GM18508 (cell line): ENCODE results near the gene PLCG1.
"Not testable (repeated sequence)": the region's sequence is repeated elsewhere in the genome, so short reads cannot be mapped to it uniquely, and the experiment has no call there.

Experiments
- ATAC-seq: cut with Tn5 transposase; IDR thresholded peaks from one replicate; pipeline ENCODE4 v1.9.1; 2021; ENCODE audit warnings: moderate number of reproducible peaks; ENCODE audit not compliant: insufficient read depth, unreplicated experiment

Gene PLCG1

GRCh38 chr20:41136680-41137613 lies at the start of gene PLCG1:
Gene PLCG1 (plus strand): TSS chr20:41137543. CDS start chr20:41137642, 99 bp downstream.
- no peak for ATAC-seq

GRCh38 chr20:41087777-41088176 lies 49.6 kb upstream of the PLCG1 start:
- no peak for ATAC-seq

DNA sequence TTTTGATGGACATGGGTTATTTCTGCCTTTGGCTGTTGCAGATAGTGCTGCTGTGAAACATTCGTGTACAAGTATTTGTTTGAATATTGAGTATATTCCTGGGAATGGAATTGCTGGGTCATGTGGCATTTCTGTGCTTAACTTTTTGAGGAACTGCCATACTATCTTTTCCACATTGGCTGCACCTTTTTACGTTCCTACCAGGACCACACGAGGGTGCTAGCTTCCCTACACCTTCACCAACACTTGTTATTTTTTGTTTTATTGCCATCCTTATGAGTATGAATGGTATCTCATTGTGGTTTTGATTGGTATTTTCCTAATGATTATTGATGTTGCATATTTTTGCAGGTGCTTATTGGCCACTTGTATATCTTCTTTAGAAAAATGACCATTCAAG lies 47.8 kb upstream of the PLCG1 start:
- ATAC-seq, result no peak

GRCh38 chr20:41091927-41092326 lies 45.4 kb upstream of the PLCG1 start:
- ATAC-seq, result no peak

GRCh38 chr20:41094353-41095055 lies 42.8 kb upstream of the PLCG1 start:
- no peak for ATAC-seq

DNA sequence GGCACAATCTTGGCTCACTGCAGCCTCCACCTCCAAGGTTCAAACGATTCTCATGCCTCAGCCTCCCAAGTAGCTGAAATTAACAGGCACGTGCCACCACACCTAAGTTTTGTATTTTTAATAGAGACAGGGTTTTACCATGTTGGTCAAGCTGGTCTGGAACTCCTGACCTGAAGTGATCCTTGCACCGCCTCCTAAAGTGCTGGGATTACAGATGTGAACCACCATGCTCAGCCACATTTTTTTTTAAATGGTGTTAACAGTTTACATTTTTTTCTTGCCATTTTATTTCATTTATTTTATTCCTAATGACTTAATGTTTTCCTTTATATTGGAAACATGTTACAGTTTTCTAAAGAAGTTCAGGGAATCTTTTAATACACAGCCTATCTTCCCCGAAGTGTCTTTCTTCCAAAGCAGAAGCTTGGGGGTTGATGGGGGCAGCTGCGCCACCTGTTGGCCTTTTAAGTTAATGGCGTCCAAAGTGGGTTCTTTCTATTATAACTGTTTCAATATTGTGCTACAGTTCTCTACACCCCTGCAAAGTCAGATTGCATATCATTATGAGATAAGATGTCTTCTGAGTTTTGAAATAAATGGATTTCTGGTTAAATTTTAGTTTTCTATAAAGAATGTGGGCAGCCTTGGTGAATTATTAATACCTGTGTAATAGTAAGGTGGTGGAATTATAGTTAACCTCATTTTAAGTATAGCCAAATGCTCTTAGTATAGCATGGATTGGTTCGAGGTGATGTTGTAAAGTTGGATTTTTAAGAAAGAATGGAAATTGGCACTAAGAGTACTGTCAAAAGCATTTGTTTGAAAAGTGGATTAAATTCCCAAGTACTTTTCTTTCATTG lies 42.0 kb upstream of the PLCG1 start:
- no peak for ATAC-seq

DNA sequence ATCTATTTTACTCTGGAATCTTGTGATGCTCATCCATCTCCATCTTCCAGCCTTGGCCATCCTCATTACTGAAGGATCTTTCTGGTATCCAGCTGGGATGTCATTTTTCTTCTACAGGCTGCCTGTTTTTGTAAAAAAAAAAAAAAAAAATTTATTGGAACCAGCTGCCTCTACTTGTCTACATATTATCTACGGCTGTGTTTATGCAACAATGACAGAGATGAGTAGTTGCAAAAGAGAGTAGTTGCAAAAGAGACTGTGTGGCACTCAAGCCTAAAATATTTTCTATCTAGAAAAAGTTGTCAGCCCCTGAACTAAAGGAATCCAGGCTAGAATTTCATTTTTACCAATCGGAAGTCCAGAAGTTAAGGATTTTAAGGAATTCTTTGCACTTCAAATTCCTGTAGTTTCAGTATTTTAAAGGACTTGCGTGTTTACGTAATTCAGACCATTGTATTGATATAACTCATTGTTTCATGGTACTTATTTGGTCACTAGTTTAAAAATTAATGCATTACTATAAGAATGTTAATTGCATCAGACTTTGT lies 38.6 kb upstream of the PLCG1 start:
- ATAC-seq, result no peak

GRCh38 chr20:41100001-41100480 lies 37.3 kb upstream of the PLCG1 start:
- ATAC-seq, result no peak

GRCh38 chr20:41101660-41102059 lies 35.7 kb upstream of the PLCG1 start:
- no peak for ATAC-seq

- ATAC-seq, result no peak
Observed at GRCh38 chr20:41108531-41108930, 28.8 kb upstream of the PLCG1 start.

GRCh38 chr20:41110012-41110411 lies 27.3 kb upstream of the PLCG1 start:
- ATAC-seq, result no peak

GRCh38 chr20:41110930-41111577 lies 26.3 kb upstream of the PLCG1 start:
- no peak for ATAC-seq

DNA sequence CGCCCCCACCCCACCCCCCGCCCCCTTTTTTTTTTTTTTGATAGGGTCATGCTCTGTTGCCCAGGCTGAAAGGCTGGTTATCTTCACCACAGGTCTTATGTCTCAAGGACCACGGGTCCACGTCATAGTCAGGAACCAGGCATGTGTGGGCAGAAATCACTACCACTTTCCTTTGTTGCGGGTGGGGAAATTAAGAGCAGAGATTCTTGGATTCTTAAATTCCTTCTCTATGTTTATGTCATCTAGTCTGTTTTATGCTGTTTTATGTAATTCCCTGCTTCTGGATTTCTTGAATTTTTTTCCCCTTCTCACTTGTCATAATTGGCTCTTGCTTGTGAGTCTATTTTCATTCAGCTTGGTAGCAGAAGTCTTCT lies 25.8 kb upstream of the PLCG1 start:
- no peak for ATAC-seq

DNA sequence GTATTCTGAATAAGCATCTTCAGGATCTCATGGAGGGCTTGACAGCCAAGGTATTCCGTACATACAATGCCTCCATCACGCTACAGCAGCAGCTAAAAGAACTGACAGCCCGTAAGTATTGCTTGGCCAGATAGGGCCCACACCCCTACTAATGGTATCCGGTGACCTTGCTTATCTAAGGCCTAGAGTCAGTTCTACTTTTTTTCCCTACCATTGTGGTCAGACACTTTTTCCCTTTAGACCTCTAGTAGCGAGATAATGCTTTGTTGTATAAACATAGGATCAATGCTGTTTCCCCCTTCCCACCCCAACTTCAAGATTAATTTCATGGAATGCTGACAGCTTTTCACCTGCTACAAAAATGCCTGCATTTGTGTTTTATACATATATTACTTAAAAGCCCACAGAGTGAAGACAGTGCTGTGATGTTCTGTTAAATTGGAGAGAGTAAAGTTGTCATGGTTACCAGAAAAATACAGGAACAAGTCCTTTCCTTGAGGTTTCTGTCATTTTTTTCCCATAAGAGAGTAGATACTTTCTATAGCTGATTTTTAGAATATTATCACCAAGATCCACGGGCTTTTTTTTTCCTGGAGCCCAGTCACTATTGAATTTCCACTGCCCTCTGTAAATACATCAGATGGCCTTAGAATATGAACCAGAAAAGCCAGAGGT lies 20.9 kb upstream of the PLCG1 start:
- ATAC-seq, result no peak

- ATAC-seq, result not testable (repeated sequence)
Observed at GRCh38 chr20:41118159-41118558, 19.2 kb upstream of the PLCG1 start.

DNA sequence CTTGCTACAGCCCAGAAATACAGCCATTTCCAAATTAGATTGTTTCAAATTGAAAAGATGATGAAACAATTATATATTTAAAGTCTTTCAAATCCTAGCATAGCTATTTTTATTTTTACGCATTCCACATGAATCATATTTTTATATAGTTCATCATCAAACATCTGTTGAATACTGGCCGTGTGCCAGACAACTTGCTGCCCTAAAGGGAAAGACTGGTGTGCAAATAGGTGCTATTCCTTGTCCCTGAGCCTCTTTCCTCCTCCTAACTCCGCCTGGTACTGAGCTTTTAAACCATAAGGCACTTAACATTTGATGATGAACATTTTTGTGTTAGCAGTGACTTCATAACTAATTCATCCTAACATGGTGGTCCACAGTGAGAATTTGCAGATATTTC lies 18.7 kb upstream of the PLCG1 start:
- no peak for ATAC-seq

DNA sequence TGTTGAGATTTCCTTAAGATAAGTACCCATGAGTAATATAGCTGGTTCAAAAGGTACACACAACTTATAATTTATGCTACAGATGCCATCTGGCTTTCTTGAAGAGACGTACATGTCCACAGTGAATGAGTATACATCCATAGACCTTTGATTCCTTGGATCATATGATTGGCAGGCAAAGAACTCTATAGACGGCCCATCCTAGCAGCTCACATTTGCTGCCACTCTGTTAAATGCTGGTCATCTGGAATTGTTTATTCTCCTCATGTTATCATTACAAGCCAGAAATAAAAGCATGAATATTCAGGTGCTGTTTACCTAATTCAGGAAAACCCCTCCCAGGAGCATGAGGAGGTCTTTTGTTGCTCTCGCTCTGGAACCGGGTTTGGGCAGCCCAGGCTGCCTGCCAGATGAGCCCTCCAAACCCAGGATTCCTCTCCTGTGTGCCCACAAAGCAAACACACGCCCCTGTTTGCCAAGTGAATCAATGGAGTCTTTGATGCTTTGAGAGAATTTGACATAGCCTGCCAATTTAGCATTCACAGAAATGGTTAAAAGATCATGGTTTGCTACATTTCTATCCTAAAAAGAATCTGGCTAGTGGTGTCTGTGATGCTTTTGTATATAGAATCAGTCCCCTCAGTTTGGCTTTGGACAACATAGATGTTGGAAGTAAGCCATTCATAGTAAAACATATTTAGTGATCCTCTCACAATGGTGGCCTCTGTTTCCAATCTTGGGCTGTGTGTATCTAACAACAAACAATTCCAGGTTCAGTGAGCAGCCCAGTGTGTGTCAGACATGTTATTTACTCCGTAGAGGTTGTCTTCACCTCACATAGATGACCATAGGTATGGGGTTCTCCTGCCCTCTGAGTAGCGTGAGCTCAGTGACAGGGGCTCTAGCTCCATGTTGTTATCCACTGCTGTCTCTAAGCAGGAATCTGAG lies 17.5 kb upstream of the PLCG1 start:
- no peak for ATAC-seq

GRCh38 chr20:41121399-41121798 lies 15.9 kb upstream of the PLCG1 start:
- no peak for ATAC-seq
